Endodermal cell (in vitro differentiated cells): ENCODE measurements around the gene SYMPK. TPM values are rescaled to one million over a fixed set of nuclear protein-coding genes. Genes with fewer than 3 reads are reported as not detected.

Experiments
- DNase-seq: peaks from one replicate; pipeline ENCODE4 v3.0.0-alpha.2; 2017
- H3K27ac ChIP-seq: 2 replicates; pipeline ENCODE4 v1.5.1; 2013; ENCODE audit warnings: mild to moderate bottlenecking, low read depth, low read length, moderate library complexity
- H3K27me3 ChIP-seq: 2 replicates; pipeline ENCODE4 v1.6.1; 2013; ENCODE audit warnings: mild to moderate bottlenecking, low read length, moderate library complexity; ENCODE audit not compliant: insufficient read depth, control insufficient read depth, poor library complexity, severe bottlenecking
- H3K36me3 ChIP-seq: 2 replicates; pipeline ENCODE4 v1.7.0; 2013; ENCODE audit warnings: mild to moderate bottlenecking, low read length, moderate library complexity; ENCODE audit not compliant: control insufficient read depth, insufficient read depth
- H3K4me1 ChIP-seq: one replicate; pipeline ENCODE4 v1.7.0; 2013; ENCODE audit warnings: low read length; ENCODE audit not compliant: control insufficient read depth, insufficient read depth
- H3K4me3 ChIP-seq: 2 replicates; pipeline ENCODE4 v1.5.1; 2013; ENCODE audit warnings: mild to moderate bottlenecking, low read length, moderate library complexity
- H3K9ac ChIP-seq: 2 replicates; pipeline ENCODE4 v1.6.1; 2013; ENCODE audit warnings: mild to moderate bottlenecking, low read length, moderate library complexity; ENCODE audit not compliant: poor library complexity, severe bottlenecking; ENCODE audit errors: extremely low read depth
- H3K9me3 ChIP-seq: 2 replicates; pipeline ENCODE4 v1.6.1; 2013; ENCODE audit warnings: mild to moderate bottlenecking, low read length, moderate library complexity; ENCODE audit not compliant: control insufficient read depth
- H3K27ac Mint-ChIP-seq: 2 replicates; pipeline ENCODE4 v1.8.0; 2020; ENCODE audit warnings: mixed read lengths
- H3K27me3 Mint-ChIP-seq: 2 replicates; pipeline ENCODE4 v1.8.0; 2021; ENCODE audit warnings: mild to moderate bottlenecking, mixed read lengths; ENCODE audit not compliant: insufficient read depth
- H3K36me3 Mint-ChIP-seq: 2 replicates; pipeline ENCODE4 v1.8.0; 2020; ENCODE audit warnings: low read depth, mixed read lengths
- H3K4me1 Mint-ChIP-seq: 2 replicates; pipeline ENCODE4 v1.8.0; 2020; ENCODE audit warnings: mixed read lengths
- H3K4me3 Mint-ChIP-seq: 2 replicates; pipeline ENCODE4 v1.8.0; 2020; ENCODE audit warnings: mild to moderate bottlenecking, moderate library complexity, mixed read lengths
- H3K9me3 Mint-ChIP-seq: 2 replicates; pipeline ENCODE4 v1.8.0; 2020; ENCODE audit warnings: mild to moderate bottlenecking, mixed read lengths
- WGBS, 2 experiments: methylation state at CpG; one replicate each; pipeline versions ENCODE4 v1.1.5 to v1.1.7; 2013; ENCODE audit warnings: missing lambda C conversion rate in 2 of 2, mixed read lengths in 1 of 2; ENCODE audit not compliant: insufficient coverage in 1 of 2, insufficient read length in 1 of 2; 5-methylcytosine and 5-hydroxymethylcytosine counted together
- total RNA-seq, 2 donors: library from RNA; stranded (reverse); fragmentation: NEBNext Ultra II Directional in 1 of 2; extraction: Animal tissue kit (Norgen Biotek cat#: 25700) in 1 of 2; gene quantifications; 2 replicates in 1 of 2; 3 replicates in 1 of 2; pipeline ENCODE4 v1.2.1, GENCODE V29; 2021
- TF ChIP-seq, protein P1 (sequence below): fragments of 200-600 bp; sonication (generic); conservative IDR thresholded peaks from 2 replicates; pipeline ENCODE4 v1.5.0; 2021; ENCODE audit warnings: antibody characterized with exemption, mild to moderate bottlenecking

Gene SYMPK
- total RNA-seq, 2 donors from 2014 or later, result 104 to 119 TPM

DNA sequence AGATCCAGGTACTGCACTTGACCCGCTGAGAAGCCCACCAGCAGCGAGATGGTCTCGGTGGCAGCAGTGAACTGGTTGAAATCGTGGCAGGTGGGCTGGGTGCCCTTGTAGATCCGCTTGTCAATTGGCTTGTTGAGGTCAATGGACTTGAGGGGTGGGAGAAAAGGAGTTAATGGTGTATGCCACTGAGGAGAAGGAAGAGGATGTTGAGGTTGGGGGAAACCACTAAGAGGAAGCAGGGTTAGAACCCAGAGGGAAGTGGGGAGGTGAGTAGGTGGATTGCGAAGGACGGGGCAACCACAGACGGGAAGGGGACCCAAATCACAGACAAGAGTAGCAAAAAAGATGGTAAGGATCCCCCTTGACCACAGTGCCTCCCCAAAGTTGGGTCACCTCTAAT lies 72.0 kb downstream of the SYMPK start:
- DNase-seq, result no peak
- no peak overlapping the region for H3K9ac ChIP-seq
- H3K27me3 Mint-ChIP-seq, result peaks cover 5% of the 10 kb centered on the region
- H3K9me3 Mint-ChIP-seq, result no peaks in the 10 kb centered on the region
- H3K27me3 ChIP-seq, result no peaks in the 10 kb centered on the region
- peaks cover 31% of the 10 kb centered on the region for H3K36me3 ChIP-seq
- H3K36me3 Mint-ChIP-seq, result peaks cover 40% of the 10 kb centered on the region
- peak overlapping the region; percentile 99 for H3K4me3 ChIP-seq
- H3K4me1 Mint-ChIP-seq, result peaks cover 20% of the 10 kb centered on the region
- H3K27ac ChIP-seq, result no peak overlapping the region
- no peak overlapping the region for H3K27ac Mint-ChIP-seq
- TF ChIP-seq, protein P1, sequence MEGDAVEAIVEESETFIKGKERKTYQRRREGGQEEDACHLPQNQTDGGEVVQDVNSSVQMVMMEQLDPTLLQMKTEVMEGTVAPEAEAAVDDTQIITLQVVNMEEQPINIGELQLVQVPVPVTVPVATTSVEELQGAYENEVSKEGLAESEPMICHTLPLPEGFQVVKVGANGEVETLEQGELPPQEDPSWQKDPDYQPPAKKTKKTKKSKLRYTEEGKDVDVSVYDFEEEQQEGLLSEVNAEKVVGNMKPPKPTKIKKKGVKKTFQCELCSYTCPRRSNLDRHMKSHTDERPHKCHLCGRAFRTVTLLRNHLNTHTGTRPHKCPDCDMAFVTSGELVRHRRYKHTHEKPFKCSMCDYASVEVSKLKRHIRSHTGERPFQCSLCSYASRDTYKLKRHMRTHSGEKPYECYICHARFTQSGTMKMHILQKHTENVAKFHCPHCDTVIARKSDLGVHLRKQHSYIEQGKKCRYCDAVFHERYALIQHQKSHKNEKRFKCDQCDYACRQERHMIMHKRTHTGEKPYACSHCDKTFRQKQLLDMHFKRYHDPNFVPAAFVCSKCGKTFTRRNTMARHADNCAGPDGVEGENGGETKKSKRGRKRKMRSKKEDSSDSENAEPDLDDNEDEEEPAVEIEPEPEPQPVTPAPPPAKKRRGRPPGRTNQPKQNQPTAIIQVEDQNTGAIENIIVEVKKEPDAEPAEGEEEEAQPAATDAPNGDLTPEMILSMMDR, result no peak
- no peaks in the 10 kb centered on the region for H3K4me1 ChIP-seq
- no peaks in the 10 kb centered on the region for H3K9me3 ChIP-seq
- peak overlapping the region; percentile 93 for H3K4me3 Mint-ChIP-seq
- 95 to 100% methylated on average over 4 to 8 of the region's 8 CpGs for WGBS, 2 experiments

DNA sequence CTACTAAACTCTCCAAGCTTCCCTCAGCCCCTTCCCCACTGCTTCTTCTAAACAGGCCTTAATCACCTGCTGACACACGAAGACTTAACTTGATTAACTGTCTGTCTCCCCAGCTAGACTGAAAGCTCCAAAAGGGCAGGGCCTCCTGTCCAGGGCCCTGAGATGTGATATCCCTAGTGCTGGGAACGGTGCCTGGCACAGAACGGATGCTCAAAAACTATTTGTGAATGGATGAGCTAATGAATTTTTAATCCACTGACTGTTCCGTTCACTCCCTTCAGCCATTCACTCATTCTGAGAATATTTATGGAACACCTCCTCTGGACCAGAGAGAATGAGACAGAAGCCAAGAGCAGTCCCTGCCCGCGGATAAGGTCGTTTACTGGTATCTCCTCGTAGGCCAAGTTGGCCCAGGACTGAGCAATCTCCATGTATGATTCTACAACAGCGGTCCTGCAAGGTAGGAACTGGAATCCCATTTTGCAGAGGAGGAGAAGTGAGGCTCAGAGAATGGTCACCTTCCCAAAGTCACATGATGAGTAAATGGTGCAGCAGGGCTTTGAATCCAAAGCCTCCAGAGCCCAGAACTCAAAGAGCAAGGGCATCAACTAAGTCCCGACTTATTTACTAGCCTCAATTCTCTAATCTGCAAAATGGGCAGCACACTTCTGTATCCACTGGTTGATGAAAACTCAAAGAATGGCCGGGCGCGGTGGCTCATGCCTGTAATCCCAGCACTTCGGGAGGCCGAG lies 73.7 kb downstream of the SYMPK start:
- 94 to 95% methylated on average over 13 to 15 of the region's 15 CpGs for WGBS, 2 experiments
- no peaks in the 10 kb centered on the region for H3K27me3 Mint-ChIP-seq
- H3K9me3 ChIP-seq, result no peaks in the 10 kb centered on the region
- H3K4me3 Mint-ChIP-seq, result no peak overlapping the region
- no peaks in the 10 kb centered on the region for H3K4me1 ChIP-seq
- TF ChIP-seq, protein P1, result no peak
- no peak overlapping the region for H3K27ac Mint-ChIP-seq
- no peak overlapping the region for H3K27ac ChIP-seq
- no peaks in the 10 kb centered on the region for H3K9me3 Mint-ChIP-seq
- no peak overlapping the region for H3K9ac ChIP-seq
- DNase-seq, result no peak
- H3K36me3 ChIP-seq, result peaks cover 31% of the 10 kb centered on the region
- peaks cover 42% of the 10 kb centered on the region for H3K36me3 Mint-ChIP-seq
- H3K4me3 ChIP-seq, result no peak overlapping the region
- no peaks in the 10 kb centered on the region for H3K27me3 ChIP-seq
- peaks cover 20% of the 10 kb centered on the region for H3K4me1 Mint-ChIP-seq

DNA sequence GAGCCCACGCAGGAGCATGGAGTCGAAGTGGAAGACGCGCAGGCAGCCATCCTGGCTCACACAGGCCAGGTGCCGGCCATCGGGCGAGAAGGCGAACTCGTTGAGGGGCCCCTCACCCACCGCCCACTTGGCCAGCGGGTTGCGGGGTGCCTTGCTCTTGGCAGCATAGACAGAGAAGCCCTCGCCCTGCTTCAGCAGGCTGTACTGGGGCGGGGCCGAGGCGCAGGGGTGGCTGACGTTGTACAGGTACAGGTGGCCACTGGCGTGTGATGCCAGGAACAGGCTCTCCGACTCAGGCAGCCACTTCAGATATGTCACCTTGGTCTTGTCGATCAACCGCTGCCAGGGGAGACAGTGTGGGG lies 76.4 kb downstream of the SYMPK start:
- no peak for DNase-seq
- Mint-ChIP-seq H3K36me3 (peaks cover 42% of the 10 kb centered on the region), H3K4me3 (no peak overlapping the region), H3K4me1 (peaks cover 6% of the 10 kb centered on the region), H3K9me3 (no peaks in the 10 kb centered on the region), H3K27me3 (no peaks in the 10 kb centered on the region), H3K27ac (no peak overlapping the region)
- Histone ChIP-seq H3K9ac (no peak overlapping the region), H3K27ac (no peak overlapping the region), H3K4me3 (no peak overlapping the region), H3K36me3 (peaks cover 31% of the 10 kb centered on the region), H3K4me1 (no peaks in the 10 kb centered on the region), H3K9me3 (no peaks in the 10 kb centered on the region), H3K27me3 (no peaks in the 10 kb centered on the region)
- TF ChIP-seq, protein P1, result no peak
- 96 to 98% methylated on average over 12 to 21 of the region's 21 CpGs for WGBS, 2 experiments
